PFSK-1 (cell line): ENCODE measurements around the gene GSE1.

Source experiments
- FOXP2 ChIP-seq: optimal IDR thresholded peaks from 2 replicates; pipeline ENCODE3; 2011; ENCODE audit warnings: borderline replicate concordance, control low read depth, inconsistent platforms; ENCODE audit not compliant: insufficient read depth; ENCODE audit errors: extremely low read length, extremely low read depth
- POLR2AphosphoS5 ChIP-seq: IDR thresholded peaks from 2 replicates; pipeline ENCODE4 v1.6.1; 2012; ENCODE audit warnings: low read depth, mild to moderate bottlenecking, control low read depth, low read length, moderate library complexity
- REST ChIP-seq, 2 experiments: IDR thresholded peaks; 2 replicates each; pipeline versions ENCODE4 v1.6.1 to v1.8.0; 2011 to 2012; ENCODE audit warnings: low read depth in 2 of 2, low read length in 2 of 2, control low read depth in 1 of 2, inconsistent platforms in 1 of 2, mild to moderate bottlenecking in 1 of 2, moderate library complexity in 1 of 2; ENCODE audit not compliant: insufficient read depth in 1 of 2
- SIN3A ChIP-seq: IDR thresholded peaks from 2 replicates; pipeline ENCODE4 v1.6.1; 2012; ENCODE audit warnings: mild to moderate bottlenecking, low read length, moderate library complexity, borderline replicate concordance; ENCODE audit not compliant: insufficient read depth
- TAF1 ChIP-seq: IDR thresholded peaks from 2 replicates; pipeline ENCODE4 v1.6.1; 2012; ENCODE audit warnings: low read length, control low read depth, borderline replicate concordance; ENCODE audit not compliant: insufficient read depth

Gene GSE1

GRCh38 chr16:85632709-85633437, 19.8 kb downstream of the GSE1 start:
- TF ChIP-seq TAF1 (no peak), REST (IDR thresholded peaks at IDR 0.05; ENCODE audit: insufficient read depth in 1 of 2, low read depth in 2 of 2, low read length in 2 of 2) (no peak), SIN3A (no peak), POLR2AphosphoS5 (no peak), FOXP2 (no peak)

GRCh38 chr16:85633438-85633743, 20.3 kb downstream of the GSE1 start:
- TF ChIP-seq POLR2AphosphoS5 (no peak), TAF1 (no peak), SIN3A (no peak), FOXP2 (no peak), REST (IDR thresholded peaks at IDR 0.05; ENCODE audit: insufficient read depth in 1 of 2, low read depth in 2 of 2, low read length in 2 of 2) (no peak)

- TF ChIP-seq FOXP2 (no peak), REST (IDR thresholded peaks at IDR 0.05; ENCODE audit: insufficient read depth in 1 of 2, low read depth in 2 of 2, low read length in 2 of 2) (no peak), POLR2AphosphoS5 (no peak), SIN3A (no peak), TAF1 (no peak)
Observed at GRCh38 chr16:85633888-85634287, 20.8 kb downstream of the GSE1 start.

GRCh38 chr16:85634747-85635544, 21.8 kb downstream of the GSE1 start:
- TF ChIP-seq REST (IDR thresholded peaks at IDR 0.05; ENCODE audit: insufficient read depth in 1 of 2, low read depth in 2 of 2, low read length in 2 of 2) (no peak), POLR2AphosphoS5 (no peak), SIN3A (no peak), FOXP2 (no peak), TAF1 (no peak)
